HG03432 (cell line): ENCODE data around the gene MAPKAPK2.
"Not testable (repeated sequence)": the region's sequence is repeated elsewhere in the genome, so short reads cannot be mapped to it uniquely, and the experiment has no call there.

Source experiments
- ATAC-seq: cut with Tn5 transposase; IDR thresholded peaks from one replicate; pipeline ENCODE4 v1.9.1; 2021; ENCODE audit warnings: mild to moderate bottlenecking, moderate library complexity; ENCODE audit not compliant: unreplicated experiment

The MAPKAPK2 gene

DNA sequence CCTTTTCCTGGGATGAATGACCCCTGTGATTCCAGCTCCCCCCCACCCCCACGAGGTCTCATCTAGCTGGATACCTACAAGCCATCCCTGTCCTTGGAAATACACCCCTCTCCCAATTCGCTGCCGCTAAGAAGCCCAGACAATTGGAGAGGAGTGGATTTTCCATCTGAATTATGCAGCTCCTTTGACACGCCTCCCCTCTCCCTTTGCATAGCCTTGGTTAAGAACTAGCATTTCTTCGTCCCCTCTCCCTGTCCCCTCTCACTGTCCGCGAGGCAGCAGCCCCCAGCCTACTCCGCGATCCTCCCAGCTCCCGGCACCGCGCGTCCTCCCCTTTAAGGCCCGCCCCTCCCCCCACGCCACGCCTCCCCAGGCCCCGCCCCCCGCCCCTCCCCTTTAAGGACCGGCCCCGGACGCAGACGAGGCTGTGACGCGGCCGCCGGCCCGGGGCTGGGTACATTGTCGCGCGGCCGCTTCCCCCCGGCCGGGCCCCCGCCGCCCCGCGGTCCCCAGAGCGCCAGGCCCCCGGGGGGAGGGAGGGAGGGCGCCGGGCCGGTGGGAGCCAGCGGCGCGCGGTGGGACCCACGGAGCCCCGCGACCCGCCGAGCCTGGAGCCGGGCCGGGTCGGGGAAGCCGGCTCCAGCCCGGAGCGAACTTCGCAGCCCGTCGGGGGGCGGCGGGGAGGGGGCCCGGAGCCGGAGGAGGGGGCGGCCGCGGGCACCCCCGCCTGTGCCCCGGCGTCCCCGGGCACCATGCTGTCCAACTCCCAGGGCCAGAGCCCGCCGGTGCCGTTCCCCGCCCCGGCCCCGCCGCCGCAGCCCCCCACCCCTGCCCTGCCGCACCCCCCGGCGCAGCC, at the start of gene MAPKAPK2:
Gene MAPKAPK2 (plus strand): TSS at position 428 of the 856 bp plus-strand sequence. CDS start 325 bp downstream, at position 753.
- peak; percentile 47 for ATAC-seq

- ATAC-seq = peak; percentile 94
Observed at GRCh38 chr1:206635080-206635977, 49.4 kb upstream of the MAPKAPK2 start, which contains the start of gene DYRK3. DYRK3 (plus strand) TSS chr1:206635536; CDS start chr1:206635704, 168 bp downstream.

- peak; percentile 3 for ATAC-seq
Observed at GRCh38 chr1:206635978-206636345, 48.7 kb upstream of the MAPKAPK2 start.

DNA sequence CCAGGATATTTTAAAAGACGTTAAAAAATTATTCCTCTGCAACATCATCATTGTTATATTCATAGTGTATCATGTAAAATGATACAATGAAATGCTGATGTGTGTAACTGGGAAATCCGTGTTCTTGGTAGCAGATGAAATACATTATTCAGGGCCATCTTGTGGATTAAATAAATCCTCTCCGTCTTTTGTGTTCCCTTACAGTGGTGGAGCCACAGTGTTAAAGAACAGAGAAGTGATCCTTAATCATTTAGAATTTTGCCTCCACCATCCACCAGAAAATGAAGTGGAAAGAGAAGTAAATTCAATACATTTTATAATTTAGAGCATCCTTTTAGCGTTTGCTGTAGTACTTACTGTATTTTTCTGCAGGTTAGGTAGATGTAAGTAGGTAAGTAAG, 48.0 kb upstream of the MAPKAPK2 start:
- ATAC-seq = no peak

GRCh38 chr1:206637605-206638004, 47.1 kb upstream of the MAPKAPK2 start:
- no peak for ATAC-seq

DNA sequence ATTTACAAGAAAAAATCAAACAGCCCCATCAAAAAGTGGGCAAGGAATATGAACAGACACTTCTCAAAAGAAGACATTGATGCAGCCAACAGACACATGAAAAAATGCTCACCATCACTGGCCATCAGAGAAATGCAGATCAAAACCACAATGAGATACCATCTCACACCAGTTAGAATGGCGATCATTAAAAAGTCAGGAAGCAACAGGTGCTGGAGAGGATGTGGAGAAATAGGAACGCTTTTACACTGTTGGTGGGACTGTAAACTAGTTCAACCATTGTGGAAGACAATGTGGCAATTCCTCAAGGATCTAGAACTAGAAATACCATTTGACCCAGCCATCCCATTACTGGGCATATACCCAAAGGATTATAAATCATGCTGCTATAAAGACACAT, 42.6 kb upstream of the MAPKAPK2 start:
- ATAC-seq = not testable (repeated sequence)

DNA sequence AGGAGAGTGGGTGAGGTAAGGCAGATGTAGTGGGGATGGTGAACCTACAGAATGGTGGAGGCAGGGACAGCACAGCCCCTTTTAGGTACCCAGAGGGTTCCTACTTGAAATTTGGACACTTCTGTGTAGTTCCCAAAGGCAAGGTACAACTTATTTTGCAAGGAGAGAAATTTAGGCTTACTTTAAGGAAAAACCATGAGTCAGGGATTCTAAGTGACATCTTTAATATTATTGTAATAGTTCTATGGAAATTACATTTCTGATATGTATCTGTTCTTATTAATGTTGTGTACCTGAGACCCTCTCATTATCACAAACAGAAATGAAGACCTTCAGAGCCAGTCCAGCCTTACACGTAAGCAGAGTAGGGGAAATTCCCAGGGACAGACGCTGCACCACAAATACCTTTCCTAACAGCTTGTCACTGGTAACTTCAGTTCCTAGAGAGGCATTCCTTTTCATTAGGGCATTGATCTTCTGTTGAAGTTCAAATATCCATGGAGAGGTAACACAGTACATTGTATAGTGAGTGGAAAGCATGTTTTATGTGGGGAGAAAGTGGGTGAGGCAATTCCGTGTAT, 41.5 kb upstream of the MAPKAPK2 start:
- ATAC-seq = no peak

GRCh38 chr1:206646504-206646903, 38.2 kb upstream of the MAPKAPK2 start:
- no peak for ATAC-seq

- no peak for ATAC-seq
Observed at GRCh38 chr1:206647224-206647623, 37.5 kb upstream of the MAPKAPK2 start.

- ATAC-seq = no peak
Observed at GRCh38 chr1:206649261-206649921, 35.3 kb upstream of the MAPKAPK2 start.

GRCh38 chr1:206651014-206651413, 33.7 kb upstream of the MAPKAPK2 start:
- no peak for ATAC-seq

GRCh38 chr1:206651958-206652890, 32.5 kb upstream of the MAPKAPK2 start:
- ATAC-seq = no peak

- ATAC-seq = no peak
Observed at GRCh38 chr1:206653715-206654459, 30.8 kb upstream of the MAPKAPK2 start.

- no peak for ATAC-seq
Observed at GRCh38 chr1:206654828-206655227, 29.9 kb upstream of the MAPKAPK2 start.

DNA sequence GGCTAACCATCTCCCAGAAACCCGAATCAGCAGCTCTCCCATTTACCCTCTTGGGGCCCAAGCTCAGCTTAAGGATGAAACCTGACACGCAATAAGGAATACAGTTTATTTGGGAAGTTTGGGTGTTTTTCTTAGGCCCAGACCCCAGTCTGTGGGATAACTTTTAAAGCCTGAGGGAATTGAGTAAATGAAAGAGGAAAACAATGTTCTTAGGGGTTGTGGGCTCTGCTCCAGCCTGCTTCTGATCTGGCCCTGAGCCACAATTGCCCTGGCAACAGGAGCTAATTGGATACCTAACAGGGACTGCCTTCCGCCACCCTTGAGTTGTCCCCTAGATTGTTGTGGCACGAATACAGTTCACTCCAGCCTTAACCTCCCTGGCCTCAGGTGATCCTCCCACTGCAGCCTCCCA, 29.2 kb upstream of the MAPKAPK2 start:
- no peak for ATAC-seq

GRCh38 chr1:206656936-206657335, 27.8 kb upstream of the MAPKAPK2 start:
- ATAC-seq = no peak

DNA sequence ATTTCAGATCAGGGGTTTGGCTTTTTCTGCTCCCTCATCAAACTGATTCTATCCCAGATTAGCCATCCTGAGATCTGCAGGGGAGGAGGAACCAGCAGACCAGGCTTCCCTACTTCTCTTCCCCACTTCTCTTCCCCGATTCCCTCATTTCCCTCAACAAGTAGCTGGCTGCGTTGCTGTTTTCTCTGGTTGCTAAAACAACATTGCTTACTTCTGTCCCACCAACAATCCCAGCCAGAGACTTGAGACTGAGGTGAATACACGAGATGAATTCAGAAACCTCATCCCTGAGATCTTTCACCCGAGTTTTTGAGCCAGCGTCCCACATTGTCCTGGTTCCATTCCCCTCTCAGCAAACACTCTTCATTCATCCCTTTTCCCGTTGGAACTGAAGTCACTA, 27.0 kb upstream of the MAPKAPK2 start:
- no peak for ATAC-seq

DNA sequence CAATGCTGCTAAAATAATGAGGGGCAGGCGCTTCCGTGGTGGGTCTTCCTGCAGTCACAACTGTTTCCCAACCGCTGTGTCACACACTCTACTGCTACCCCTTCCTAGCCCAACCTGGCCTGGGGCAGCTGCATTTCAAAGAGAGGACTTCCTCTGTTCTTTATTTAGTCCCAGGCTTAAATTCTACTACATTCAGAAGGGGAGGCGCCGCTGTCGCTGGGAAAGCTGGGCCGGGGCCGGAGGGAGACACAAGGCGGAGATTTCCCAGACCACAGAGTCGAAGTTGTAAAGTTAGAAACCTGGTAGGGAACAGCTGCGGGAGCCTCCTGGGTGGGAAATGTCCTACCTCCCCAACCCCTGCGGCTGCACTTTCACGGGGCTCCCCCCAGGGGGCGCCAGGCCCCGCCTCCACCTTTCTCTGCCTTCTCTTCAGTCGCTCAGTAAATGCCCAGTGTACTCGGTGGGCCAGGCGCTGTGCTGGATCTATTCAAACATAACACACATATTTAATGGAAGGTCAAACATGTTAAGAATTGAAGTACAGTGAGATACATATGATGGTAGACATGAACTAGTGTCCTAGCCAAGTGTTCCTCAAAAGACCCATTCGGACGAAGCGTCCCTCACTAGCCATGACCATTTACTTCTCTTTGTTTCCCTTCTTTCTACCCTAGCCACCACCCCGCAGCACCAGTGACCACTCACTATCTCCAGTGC, 26.3 kb upstream of the MAPKAPK2 start:
- ATAC-seq = peak; percentile 63

GRCh38 chr1:206658981-206659273, 25.8 kb upstream of the MAPKAPK2 start:
- no peak for ATAC-seq
